ENCODE data around the gene LAMA2.

LAMA2 gene

GRCh38 chr6:129267028-129267427 is 384.1 kb downstream of the LAMA2 start:
- peak in 5 of 42 donors; percentile 20 to 33 (median 23) for DNase-seq
- intact Hi-C loops (cut with DNase I), result no loop called here

GRCh38 chr6:129269076-129269475 is 386.1 kb downstream of the LAMA2 start:
- intact Hi-C loops (cut with DNase I), result no loop called here
- DNase-seq, result no peak

GRCh38 chr6:129269891-129270290 is 387.0 kb downstream of the LAMA2 start:
- intact Hi-C loops (cut with DNase I), result no loop called here
- DNase-seq, result no peak

GRCh38 chr6:129270450-129270849 is 387.5 kb downstream of the LAMA2 start:
- intact Hi-C loops (cut with DNase I), result no loop called here

GRCh38 chr6:129273161-129273560 is 390.2 kb downstream of the LAMA2 start:
- intact Hi-C loops (cut with DNase I), result no loop called here
- DNase-seq, result no peak

More at GRCh38 chr6:129270450-129270849, 387.5 kb downstream of the LAMA2 start:
- no peak for DNase-seq

GRCh38 chr6:129276461-129276860 is 393.5 kb downstream of the LAMA2 start:
- no peak for DNase-seq
- intact Hi-C loops (cut with DNase I), result no loop called here

- DNase-seq, result peak in 9 of 42 donors; percentile 10 to 73 (median 32)
- intact Hi-C loops (cut with DNase I), result no loop called here
These were observed 394.0 kb downstream of the LAMA2 start for GRCh38 chr6:129276986-129277385.

GRCh38 chr6:129279343-129280292 is 396.7 kb downstream of the LAMA2 start:
- DNase-seq, result no peak
- intact Hi-C loops (cut with DNase I), result no loop called here

- intact Hi-C loops (cut with DNase I), result no loop called here
- no peak for DNase-seq
These were observed 397.3 kb downstream of the LAMA2 start for GRCh38 chr6:129280293-129280644.

- DNase-seq, result peak in 6 of 42 donors; percentile 20 to 49 (median 28)
These were observed 397.8 kb downstream of the LAMA2 start for GRCh38 chr6:129280749-129281148.

GRCh38 chr6:129281168-129281796 is 398.3 kb downstream of the LAMA2 start:
- no peak for DNase-seq
- intact Hi-C loops (cut with DNase I), result no loop called here

More at GRCh38 chr6:129280749-129281148, 397.8 kb downstream of the LAMA2 start:
- intact Hi-C loops (cut with DNase I), result no loop called here

GRCh38 chr6:129282019-129282418 is 399.1 kb downstream of the LAMA2 start:
- intact Hi-C loops (cut with DNase I), result no loop called here
- no peak for DNase-seq

- intact Hi-C loops (cut with DNase I), result no loop called here
These were observed 401.3 kb downstream of the LAMA2 start for GRCh38 chr6:129284225-129284624.

GRCh38 chr6:129287231-129288177 is 404.6 kb downstream of the LAMA2 start:
- intact Hi-C loops (cut with DNase I), result no loop called here
- DNase-seq, result no peak

More at GRCh38 chr6:129284225-129284624, 401.3 kb downstream of the LAMA2 start:
- no peak for DNase-seq

GRCh38 chr6:129289442-129289841 is 406.5 kb downstream of the LAMA2 start:
- intact Hi-C loops (cut with DNase I), result no loop called here
- DNase-seq, result no peak

- intact Hi-C loops (cut with DNase I), result no loop called here
- peak in 1 of 42 donors; percentile 12 for DNase-seq
These were observed 409.9 kb downstream of the LAMA2 start for GRCh38 chr6:129292836-129293235.

- no peak for DNase-seq
- intact Hi-C loops (cut with DNase I), result no loop called here
These were observed 414.7 kb downstream of the LAMA2 start for GRCh38 chr6:129297592-129297991.

GRCh38 chr6:129302671-129303070 is 419.7 kb downstream of the LAMA2 start:
- intact Hi-C loops (cut with DNase I), result no loop called here
- no peak for DNase-seq

GRCh38 chr6:129306826-129307225 is 423.9 kb downstream of the LAMA2 start:
- intact Hi-C loops (cut with DNase I), result no loop called here
- DNase-seq, result no peak
